Activated CD8-positive, alpha-beta memory T cell treated with anti-CD3 and anti-CD28 coated beads for 36 hours (primary cell): ENCODE measurements around the gene NAGS. TPM values are rescaled to one million over a fixed set of nuclear protein-coding genes. Genes with fewer than 3 reads are reported as not detected.
"Not testable (repeated sequence)": the region's sequence is repeated elsewhere in the genome, so short reads cannot be mapped to it uniquely, and the experiment has no call there.

Experiments
- CTCF ChIA-PET: fragments of 350-600 bp; sonication (Branson Sonifier 250); formaldehyde crosslinking; loops from one replicate; lab custom pipeline; 2021; ENCODE audit warnings: antibody characterized with exemption; lab: Charles Lee
- POLR2A ChIA-PET: fragments of 350-600 bp; sonication (Branson Sonifier 250); formaldehyde crosslinking; loops from one replicate; lab custom pipeline; 2021; ENCODE audit warnings: antibody characterized with exemption; lab: Charles Lee
- total RNA-seq, 2 experiments: library from RNA; stranded (reverse); gene quantifications; one replicate each; pipeline ENCODE4 v1.2.3, GENCODE V29; 2021

The NAGS gene
- total RNA-seq, 2 experiments from 2014 or later: 0.63 to 1.1 TPM

DNA sequence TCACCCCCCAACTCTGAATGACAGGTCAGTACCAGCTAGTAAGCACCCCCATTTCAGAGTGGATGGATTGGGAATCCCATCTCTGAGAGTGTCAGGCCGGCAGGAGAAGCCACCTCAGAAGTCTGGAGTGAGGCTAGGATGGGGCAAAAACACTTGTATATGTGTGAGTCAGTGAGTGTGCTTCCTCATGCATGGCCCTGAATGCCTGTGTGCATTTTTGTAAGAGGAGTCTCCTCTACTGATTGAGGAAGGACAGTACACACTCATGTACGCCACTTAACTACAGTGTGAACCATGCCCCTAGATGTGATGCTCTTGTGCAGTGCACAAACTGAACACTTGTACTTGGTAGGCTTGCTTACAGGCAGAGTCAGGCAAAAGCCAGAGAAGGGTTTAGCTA is 22.3 kb upstream of the NAGS start:
- CTCF ChIA-PET: interaction anchor here (1.5 kb wide), 1 partner anchor 41 kb away, joined by 5 read pairs; no protein-coding TSS in a partner anchor
- POLR2A ChIA-PET: interaction anchor here (0.5 kb wide), 1 partner anchor 12 kb away, joined by 4 read pairs; no protein-coding TSS in a partner anchor

DNA sequence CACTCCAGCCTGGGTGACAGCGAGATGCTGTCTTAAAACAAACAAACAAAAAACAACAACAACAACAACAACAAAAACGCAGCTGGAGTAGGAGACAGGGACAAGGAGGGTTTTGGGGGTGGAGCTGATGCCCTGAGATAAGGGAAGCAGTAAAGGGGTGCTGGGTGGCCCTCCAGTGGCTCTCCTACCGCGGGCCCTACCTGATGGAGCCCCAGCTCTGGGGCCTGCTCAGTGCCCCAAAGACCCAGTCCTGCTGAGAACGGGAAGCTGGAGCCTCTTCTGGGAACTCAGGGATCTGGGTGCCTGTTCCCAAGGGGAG is 21.3 kb upstream of the NAGS start:
- POLR2A ChIA-PET: no interaction called here

DNA sequence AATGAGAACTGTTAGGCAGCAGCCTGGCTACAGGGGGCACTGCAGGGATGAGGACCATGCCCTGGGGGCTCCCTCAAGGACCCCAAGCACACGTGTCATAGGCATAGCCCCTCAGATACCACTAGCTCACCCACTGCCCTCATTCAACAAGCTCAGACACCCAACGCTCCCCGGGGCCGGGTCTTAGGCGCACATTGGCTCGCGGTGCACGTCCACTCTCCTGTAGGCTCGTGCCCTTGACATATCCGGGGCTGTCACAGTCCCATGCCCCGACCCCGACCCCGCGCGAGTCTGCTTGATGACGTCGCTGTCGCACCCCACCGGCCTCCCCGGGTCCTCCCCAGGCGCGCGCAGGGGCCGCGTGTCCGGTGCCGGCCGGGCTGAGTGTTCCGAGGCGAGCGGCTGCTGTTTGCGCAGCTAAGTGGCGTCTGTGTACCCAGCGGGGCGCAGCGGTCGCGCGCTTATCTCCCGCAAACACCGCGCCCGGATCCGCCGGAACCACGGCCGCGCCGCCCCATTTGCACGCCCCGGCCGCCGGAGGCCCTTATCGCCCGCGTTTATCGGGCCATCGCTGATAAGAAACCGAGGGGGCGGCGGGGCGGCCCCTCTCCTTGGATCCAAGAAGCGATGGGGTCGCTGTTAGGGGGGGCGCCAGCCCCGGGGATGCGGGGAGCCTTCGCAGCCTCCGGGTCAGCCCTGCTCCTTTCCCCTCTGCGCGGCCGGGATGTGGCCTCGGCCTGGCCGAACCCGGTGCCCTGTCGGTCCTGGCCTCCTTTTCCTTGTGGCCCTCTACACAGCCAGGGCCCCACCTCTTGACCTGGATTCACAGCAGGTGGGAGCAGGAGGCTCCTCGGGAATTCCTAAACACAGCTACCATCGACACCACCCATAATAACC is 20.7 kb upstream of the NAGS start:
- ChIA-PET CTCF (interaction anchor here (0.8 to 1.7 kb wide), 6 partner anchors 10 to 106 kb away, joined by 3 to 8 read pairs (median 4); no protein-coding TSS in a partner anchor), POLR2A (no interaction called here)

More for the DNA sequence above, 21.3 kb upstream of the NAGS start:
- CTCF ChIA-PET: interaction anchor here (0.8 to 1.7 kb wide), 5 partner anchors 11 to 57 kb away, joined by 3 to 8 read pairs (median 4); no protein-coding TSS in a partner anchor

DNA sequence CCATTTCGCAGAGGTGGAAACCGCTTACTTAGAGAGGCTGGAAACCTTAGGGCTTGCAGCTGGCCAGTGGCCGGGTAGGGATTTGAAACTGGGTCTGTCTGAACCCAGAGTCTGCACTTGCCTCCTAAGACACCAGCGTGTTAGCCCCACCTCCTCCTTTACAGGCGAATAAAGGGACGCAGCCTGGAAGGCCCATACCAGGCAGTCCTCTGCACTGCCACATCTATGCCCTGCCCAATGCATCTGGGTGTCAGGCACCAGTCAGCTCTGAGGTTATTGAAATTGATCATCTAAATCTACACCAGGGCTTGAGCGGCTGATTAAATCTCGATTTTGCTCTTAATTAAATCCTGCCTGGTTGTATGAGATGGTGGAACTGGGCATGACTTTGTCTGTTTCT is 19.9 kb upstream of the NAGS start:
- ChIA-PET CTCF (interaction anchor here (1.2 kb wide), 1 partner anchor 106 kb away, joined by 3 read pairs; no protein-coding TSS in a partner anchor), POLR2A (no interaction called here)

DNA sequence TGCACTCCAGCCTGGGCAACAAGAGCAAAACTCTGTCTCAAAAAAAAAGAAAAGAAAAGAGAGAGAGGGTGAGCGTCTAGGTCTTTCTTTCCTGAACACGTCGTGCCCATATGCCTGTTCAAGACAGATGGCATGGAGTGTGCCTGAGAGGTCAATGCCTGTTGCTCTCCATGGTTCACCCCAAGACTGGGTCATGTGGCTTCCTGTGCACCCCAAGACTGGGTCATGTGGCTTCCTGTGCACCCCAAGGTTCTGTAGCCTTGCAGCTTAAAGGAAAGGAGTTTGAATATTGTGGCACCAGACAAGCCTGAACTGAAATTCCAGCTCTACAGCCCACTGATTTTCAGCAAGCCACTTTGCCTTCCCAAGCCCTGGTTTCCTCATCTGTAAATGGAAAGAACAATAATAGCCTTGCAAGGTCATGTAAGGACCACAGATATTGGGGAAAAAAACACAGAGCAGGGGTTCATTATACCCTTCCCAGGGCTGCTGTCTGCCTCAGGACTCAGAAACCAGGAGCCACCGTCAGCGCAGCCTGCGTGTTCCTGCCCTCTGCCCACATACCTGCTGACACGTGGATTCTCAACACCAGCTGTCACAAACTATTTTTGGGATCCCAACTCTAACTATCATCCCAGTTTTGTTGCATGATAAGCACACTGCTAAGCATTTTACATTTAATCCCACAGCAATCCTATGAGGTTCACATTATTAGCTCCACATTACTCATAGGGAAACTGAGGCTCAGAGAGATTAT is 18.0 kb upstream of the NAGS start:
- POLR2A ChIA-PET: no interaction called here
- CTCF ChIA-PET: no interaction called here

DNA sequence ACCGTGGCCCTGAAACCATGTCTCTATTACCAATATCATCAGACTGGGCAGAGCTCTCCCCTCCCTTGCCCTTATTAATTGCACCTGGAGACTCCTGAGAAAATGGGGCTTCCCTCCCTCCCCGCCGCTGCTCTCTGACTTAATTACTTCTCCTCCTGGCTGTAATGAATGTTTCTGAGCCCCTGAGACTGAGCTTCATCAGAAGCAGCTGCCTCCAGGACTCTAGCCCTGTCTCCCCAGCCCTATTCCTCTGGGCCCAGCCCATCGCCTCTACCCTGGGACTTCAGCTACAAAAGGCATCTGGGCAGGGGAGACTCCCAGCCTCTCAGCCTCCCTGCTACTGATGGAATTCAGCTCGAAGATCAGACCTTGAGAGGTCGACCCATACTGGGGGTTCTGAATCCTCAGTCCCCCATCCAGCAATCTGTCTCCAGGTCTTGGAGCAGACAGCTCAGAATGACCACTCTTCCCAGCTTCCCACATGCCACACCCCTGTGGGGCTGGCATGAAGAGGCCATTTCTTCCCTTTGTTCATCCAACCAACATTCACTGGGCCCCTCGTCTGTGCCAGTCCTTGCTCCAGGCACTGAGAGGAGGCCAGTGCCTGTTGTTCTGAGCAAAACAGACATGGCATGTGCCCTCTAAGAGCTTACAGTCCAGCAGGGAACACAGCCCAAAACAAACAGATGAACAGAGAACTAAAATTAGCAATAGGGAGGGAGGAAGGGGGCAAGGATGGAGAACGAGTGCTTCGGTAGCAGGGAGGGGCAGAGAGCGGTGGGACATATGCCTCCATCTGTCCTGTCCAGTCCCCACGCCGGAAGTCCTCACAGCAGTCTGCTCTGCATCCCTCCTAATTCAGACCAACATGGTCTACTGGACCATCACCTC is 17.0 kb upstream of the NAGS start:
- POLR2A ChIA-PET: no interaction called here

DNA sequence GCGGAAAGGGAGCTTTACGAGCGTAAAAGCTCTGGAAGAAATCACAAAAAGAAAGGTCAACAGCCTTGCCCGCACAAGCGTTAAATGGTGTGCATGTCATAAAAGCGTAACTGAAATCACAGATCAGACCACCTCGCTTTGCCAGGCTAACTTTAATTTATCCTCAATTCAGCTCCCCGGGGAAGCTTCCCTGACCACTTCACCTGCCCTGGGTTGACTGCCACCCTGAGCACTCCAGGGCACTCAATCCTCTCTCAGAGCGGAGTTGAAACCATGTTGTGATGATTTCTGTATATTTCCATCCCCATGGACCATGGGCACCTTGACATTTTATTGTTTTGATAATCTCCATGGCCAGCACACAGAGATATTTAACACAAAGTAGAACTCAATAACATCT is 16.1 kb upstream of the NAGS start:
- POLR2A ChIA-PET: no interaction called here
- CTCF ChIA-PET: interaction anchor here (0.6 to 1.0 kb wide), 3 partner anchors 44 to 186 kb away, joined by 3 read pairs; no protein-coding TSS in a partner anchor

More for the DNA sequence above, 17.0 kb upstream of the NAGS start:
- CTCF ChIA-PET: interaction anchor here (1.0 kb wide), 1 partner anchor 43 kb away, joined by 3 read pairs; no protein-coding TSS in a partner anchor

DNA sequence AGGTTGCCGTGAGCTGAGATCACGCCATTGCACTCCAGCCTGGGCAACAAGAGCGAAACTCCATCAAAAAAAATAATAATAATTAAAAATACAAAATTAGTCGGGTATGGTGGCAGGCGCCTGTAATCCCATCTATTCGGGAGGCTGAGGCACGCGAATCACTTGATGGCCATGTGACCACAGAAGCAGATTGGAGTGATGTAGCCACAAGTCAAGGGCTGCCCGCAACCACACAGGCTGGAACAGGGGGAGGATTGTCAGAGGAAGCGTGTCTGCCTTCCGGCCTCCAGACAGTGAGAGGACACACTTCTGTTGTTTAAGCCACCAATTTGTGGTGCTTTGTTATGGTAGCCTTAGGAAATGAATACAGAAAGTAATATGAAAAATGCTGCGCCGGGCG is 11.8 kb upstream of the NAGS start:
- CTCF ChIA-PET: interaction anchor here (2.3 kb wide), 1 partner anchor 114 kb away, joined by 6 read pairs; no protein-coding TSS in a partner anchor
- POLR2A ChIA-PET: no interaction called here

DNA sequence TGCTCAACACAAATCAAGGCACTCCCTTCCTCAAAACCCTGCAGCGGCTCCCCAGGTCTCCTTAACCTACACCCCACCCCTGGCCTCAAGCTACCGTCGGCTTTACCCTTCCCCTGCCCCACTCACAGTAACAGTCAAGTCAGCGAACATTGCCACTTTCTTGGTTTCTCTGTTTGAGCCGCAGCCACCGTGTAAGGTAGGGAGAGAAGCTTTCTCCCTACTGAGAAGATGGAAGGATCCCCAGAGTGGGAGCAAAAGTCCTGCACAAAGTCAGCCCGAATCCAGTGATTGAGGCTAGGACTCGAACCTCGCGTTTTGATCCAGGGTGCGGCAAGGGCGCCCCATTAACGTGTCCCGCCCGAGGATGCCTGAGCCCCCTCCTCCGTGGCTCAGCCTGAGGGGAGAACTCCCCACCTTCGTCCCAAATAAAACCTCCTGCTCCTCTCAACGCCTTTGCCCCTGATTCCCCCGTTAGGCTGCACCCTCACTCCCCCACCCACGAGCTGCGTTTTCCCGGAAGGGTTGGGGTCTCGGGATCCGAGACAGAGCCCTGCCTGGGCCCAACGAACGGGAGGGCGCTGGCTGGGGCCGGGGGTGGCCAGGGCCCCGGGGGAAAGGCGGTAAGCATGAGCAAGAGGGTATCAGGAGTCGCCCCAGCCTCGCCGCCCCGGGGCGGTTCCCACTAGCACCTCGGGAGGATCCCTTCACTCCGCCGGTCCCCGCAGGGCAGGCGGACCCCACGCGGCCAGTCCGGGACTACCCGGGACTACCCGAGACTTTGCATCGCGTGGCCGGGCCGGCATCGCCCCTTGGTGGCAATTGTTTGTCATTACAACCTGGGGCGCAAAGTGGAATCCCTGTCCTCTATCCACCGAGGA is 9.9 kb upstream of the NAGS start:
- ChIA-PET CTCF (interaction anchor here (1.0 to 2.1 kb wide), 6 partner anchors 10 to 51 kb away, joined by 3 to 10 read pairs (median 4); partner anchors contain the start of genes NAGS and TMEM101), POLR2A (no interaction called here)

DNA sequence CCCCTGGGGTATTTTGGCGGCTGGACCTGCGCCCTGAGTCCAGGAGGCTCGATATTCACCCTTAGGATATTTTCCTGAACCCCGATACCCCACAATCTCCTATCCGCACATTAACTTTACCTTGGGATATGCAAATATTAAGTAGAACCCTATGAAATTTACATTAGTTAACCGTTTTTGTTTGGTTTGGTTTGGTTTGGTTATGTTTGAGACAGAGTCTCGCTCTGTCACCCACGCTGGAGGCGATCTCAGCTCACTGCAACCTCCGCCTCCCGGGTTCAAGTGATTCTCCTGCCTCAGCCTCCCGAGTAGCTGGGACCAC is 9.3 kb upstream of the NAGS start:
- ChIA-PET POLR2A (no interaction called here), CTCF (interaction anchor here (1.2 to 2.7 kb wide), 4 partner anchors 9 to 117 kb away, joined by 3 to 11 read pairs (median 7); partner anchors contain the start of gene NAGS)

DNA sequence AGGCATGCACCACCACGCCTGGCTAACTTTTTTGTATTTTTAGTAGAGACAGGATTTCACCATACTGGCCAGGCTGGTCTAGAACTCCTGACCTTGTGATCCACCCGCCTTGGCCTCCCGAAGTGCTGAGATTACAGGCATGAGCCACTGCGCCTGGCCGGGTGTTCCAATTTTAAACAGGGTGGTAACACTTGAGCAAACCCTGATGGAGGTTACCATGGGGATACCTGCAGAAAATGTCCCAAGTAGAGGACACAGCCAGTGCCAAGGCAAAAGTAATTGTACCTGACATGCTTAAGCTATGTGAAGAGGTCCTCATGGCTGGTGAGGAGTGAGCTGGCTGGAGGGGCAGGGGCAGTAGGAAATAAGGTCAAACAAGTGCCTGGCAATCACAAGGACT is 7.2 kb upstream of the NAGS start:
- POLR2A ChIA-PET: not testable (repeated sequence)
- CTCF ChIA-PET: interaction anchor here (0.5 to 2.7 kb wide), 4 partner anchors 44 to 1008 kb away, joined by 3 to 11 read pairs (median 3); no protein-coding TSS in a partner anchor

DNA sequence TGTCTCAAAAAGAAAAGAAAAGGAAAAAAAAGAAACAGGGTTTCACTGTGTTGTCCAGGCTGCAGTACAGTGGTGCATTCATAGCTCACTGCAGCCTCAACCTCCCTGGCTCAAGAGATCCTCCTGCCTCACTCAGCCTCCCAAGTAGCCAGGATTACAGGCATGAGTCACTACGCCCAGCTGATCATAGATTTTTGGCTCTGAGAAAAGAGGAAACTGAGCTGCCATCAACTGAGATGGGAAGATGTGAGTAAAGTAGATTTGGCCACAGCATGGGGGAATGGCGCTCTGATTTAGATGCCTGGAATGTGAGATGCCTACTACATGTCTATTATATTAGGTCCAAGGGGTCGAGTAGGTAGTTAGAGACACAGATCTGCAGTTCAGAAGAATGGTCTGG is 5.9 kb upstream of the NAGS start:
- CTCF ChIA-PET: interaction anchor here (0.6 to 0.9 kb wide), 2 partner anchors 43 to 64 kb away, joined by 3 to 4 read pairs; no protein-coding TSS in a partner anchor
- POLR2A ChIA-PET: no interaction called here

DNA sequence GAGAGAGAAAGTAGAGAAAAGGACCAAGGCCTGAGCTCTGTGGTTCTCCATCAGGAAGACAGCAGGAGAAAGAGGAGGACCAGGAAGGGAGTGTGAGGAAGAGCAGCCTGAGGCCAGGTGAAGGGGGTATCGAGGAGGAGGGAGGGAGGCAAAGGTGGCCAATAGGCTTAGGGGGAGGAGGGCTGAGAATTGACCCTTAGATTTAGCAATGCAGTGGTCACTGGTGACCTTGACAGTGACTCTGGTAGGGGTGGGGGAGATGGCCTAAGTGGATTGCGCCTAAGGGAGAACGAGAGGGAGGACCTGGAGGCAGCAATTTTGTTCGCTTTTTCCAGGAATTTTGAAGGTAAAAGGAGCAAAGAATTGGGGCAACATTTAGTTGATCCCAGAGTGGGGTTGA is 5.4 kb upstream of the NAGS start:
- CTCF ChIA-PET: interaction anchor here (0.9 kb wide), 1 partner anchor 42 kb away, joined by 3 read pairs; no protein-coding TSS in a partner anchor
- POLR2A ChIA-PET: interaction anchor here (0.6 kb wide), 1 partner anchor 73 kb away, joined by 3 read pairs; no protein-coding TSS in a partner anchor

DNA sequence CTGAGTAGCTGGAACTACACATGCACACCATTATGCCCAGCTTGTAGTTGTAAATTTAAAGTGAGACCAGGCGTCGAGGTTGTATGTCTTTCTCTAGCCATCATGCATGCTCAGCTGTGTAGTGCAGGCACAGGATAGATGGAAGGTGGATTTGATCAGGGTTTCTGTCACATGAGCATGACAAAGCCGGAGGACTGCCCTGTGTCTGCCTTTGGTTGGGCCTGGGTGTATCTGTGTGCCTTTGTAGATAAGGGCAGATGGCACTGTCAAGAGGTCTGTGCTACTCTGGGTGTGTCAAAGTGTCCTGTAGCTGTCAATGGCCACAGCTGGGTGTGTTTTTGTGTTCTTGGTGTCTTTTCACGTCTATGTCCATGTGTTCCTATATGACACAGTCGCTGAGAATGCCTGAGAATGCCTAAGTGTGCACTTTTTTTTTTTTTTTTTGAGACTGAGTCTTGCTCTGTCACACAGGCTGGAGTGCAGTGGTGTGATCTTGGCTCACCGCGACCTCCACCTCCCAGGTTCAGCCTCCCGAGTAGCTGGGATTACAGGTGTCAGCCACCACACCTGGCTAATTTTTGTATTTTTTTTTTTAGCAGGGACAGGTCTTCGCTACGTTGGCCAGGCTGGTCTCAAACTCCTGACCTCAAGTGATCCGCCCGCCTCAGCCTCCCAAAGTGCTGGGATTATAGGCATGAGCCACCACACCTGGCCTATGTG is 4.1 kb upstream of the NAGS start:
- POLR2A ChIA-PET: no interaction called here
- CTCF ChIA-PET: interaction anchor here (0.9 kb wide), 1 partner anchor 57 kb away, joined by 3 read pairs; no protein-coding TSS in a partner anchor

DNA sequence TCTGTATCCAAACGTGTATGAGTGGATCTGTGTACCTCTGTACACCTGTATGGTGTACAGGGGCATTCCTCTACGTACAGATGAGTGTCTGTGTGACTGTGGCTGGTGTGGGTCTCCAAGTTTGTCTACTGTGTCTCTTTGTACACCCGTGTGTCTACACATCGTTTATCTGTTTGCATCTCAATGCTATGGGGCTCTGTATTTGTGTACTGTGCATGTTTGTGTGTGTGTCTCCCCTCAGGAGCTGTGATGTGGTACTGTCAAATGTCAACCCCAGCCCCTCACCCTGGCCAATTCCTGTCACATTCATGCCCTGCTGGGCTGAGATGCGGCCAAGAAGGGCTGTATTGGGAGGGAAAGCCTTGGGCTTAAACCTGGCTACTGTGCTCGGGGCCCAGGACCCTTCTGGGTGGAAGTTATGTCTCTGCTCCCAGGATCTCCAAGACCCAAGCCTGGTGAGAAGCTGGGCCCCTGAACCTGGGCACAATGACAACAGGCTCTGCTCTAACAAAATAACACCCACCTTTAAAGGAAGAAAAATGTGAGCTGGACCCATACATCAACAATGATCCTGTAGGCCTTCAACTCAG is 3.5 kb upstream of the NAGS start:
- POLR2A ChIA-PET: no interaction called here
- CTCF ChIA-PET: no interaction called here

DNA sequence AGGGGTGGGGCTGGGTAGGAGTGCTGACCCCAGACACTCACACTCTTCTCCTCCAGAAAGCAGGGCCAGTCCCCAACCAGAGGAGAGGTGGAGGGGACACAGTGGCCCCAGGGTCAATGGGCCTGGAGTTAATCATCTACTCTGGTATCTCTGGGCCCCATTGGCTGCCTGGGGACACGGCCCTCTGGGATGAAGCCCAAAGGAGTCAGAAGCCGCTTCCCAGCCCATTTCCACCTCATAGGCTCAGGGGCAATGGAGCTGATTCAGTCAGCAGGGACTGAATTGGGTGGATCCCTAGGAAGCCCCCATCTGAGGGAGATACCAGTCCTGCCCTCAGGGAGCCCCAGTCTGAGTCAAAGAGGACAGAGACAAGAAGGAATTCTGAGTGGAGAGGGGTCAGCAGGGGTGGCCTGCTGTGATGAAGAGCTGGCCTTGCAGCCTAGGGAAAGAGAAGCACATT is 2.9 kb upstream of the NAGS start:
- ChIA-PET POLR2A (no interaction called here), CTCF (no interaction called here)
